OCI-LY7 (cell line): Measurements from ENCODE around the gene ZNF683.

Experiments
- EZH2phosphoT487 ChIP-seq: fragments of 200-600 bp; sonication (generic); IDR thresholded peaks from 2 replicates; pipeline ENCODE4 v1.6.1; 2018; ENCODE audit warnings: low read depth, borderline replicate concordance, mild to moderate bottlenecking, mixed run types, antibody characterized with exemption, low read length, moderate library complexity, mixed read lengths
- TF ChIP-seq, protein P1 (sequence below): fragments of 200-600 bp; sonication (generic); conservative IDR thresholded peaks from 2 replicates; pipeline ENCODE4 v1.5.1; 2014; ENCODE audit warnings: mild to moderate bottlenecking, antibody characterized with exemption, low read length, moderate library complexity, mixed read lengths

DNA sequence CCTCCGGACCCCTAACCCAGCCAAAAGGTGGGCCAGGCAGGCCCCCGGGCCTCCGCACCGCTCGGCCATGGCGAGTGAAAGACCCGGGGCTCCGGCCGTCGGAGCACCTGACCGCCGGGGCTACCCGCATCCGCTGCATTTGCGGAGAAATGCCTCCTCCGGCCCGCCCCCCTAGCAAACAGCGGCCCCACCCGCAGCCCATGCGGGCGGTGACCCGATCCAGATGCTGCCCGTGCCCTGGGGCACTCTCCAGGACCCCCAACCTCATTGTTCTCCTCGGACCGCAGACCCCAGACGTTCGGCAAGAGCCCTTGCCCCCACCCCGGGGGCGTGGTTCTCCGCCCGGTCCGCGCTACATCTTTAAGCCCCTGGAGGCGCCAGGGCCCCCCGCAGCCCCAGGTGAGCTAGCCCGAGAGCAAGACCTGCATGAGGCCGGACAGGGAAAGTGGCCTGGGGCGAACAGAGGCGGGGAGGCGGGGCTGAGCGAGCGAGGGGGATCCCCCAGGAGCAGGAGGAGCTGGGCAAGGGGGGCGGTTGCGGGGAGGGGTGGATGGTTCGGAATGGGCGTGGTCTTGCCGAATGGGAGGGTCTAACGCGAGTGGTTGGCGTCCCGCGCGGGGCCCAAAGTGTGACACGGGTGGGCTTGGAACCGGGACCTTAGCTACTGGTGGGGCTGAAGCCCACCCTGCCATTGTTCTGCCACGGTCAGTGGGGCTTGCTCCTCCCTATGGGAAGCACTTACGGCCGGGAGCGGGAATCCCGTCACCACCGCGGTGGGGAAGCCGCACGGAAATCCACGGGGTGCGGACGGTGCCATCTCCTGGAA, 12.4 kb downstream of the ZNF683 start:
- TF ChIP-seq, protein P1, sequence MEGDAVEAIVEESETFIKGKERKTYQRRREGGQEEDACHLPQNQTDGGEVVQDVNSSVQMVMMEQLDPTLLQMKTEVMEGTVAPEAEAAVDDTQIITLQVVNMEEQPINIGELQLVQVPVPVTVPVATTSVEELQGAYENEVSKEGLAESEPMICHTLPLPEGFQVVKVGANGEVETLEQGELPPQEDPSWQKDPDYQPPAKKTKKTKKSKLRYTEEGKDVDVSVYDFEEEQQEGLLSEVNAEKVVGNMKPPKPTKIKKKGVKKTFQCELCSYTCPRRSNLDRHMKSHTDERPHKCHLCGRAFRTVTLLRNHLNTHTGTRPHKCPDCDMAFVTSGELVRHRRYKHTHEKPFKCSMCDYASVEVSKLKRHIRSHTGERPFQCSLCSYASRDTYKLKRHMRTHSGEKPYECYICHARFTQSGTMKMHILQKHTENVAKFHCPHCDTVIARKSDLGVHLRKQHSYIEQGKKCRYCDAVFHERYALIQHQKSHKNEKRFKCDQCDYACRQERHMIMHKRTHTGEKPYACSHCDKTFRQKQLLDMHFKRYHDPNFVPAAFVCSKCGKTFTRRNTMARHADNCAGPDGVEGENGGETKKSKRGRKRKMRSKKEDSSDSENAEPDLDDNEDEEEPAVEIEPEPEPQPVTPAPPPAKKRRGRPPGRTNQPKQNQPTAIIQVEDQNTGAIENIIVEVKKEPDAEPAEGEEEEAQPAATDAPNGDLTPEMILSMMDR, result no peak
- TF ChIP-seq EZH2phosphoT487, result no peak; the same call in 1 of the 2 replicates
